Hindlimb muscle (tissue), 1 donor: ENCODE results near the gene DPEP2. TPM values are rescaled to one million over a fixed set of nuclear protein-coding genes. Genes with fewer than 3 reads are reported as not detected.
"Not testable (repeated sequence)": the region's sequence is repeated elsewhere in the genome, so short reads cannot be mapped to it uniquely, and the experiment has no call there.

Experiments
- DNase-seq: peaks from one replicate; pipeline ENCODE4 v3.0.0-alpha.2; 2013
- polyA plus RNA-seq: library from polyadenylated mRNA; unstranded; fragments of 120-200 nt; gene quantifications from one replicate; pipeline ENCODE4 v1.2.1, GENCODE V29; 2013; ENCODE audit not compliant: insufficient read length

The DPEP2 gene
- polyA plus RNA-seq, 1 donor = 2.3 TPM

GRCh38 chr16:68005211-68005610 lies 5.9 kb upstream of the DPEP2 start:
- DNase-seq = no peak

GRCh38 chr16:68003031-68003430 lies 3.7 kb upstream of the DPEP2 start:
- DNase-seq = no peak

GRCh38 chr16:68000450-68000849 lies 1.2 kb upstream of the DPEP2 start:
- DNase-seq = no peak

- no peak for DNase-seq
Measured at GRCh38 chr16:67999985-68000384, 701 bp upstream of the DPEP2 start.

- DNase-seq = not testable (repeated sequence)
Measured at GRCh38 chr16:67998231-67998778, 979 bp downstream of the DPEP2 start.

GRCh38 chr16:67996666-67997065 lies 2.6 kb downstream of the DPEP2 start:
- DNase-seq = no peak

- no peak for DNase-seq
Measured at GRCh38 chr16:67995423-67995822, 3.9 kb downstream of the DPEP2 start.

GRCh38 chr16:67994040-67994408 lies 5.3 kb downstream of the DPEP2 start:
- not testable (repeated sequence) for DNase-seq

GRCh38 chr16:67993207-67994039 lies 5.9 kb downstream of the DPEP2 start:
- peak; percentile 65 for DNase-seq

GRCh38 chr16:67992661-67993206 lies 6.5 kb downstream of the DPEP2 start:
- no peak for DNase-seq

GRCh38 chr16:67990018-67990386 lies 9.3 kb downstream of the DPEP2 start:
- no peak for DNase-seq

GRCh38 chr16:67989322-67990017 lies 9.8 kb downstream of the DPEP2 start:
- no peak for DNase-seq

- no peak for DNase-seq
Measured at GRCh38 chr16:67988675-67989074, 10.6 kb downstream of the DPEP2 start.

GRCh38 chr16:67987460-67988160 lies 11.7 kb downstream of the DPEP2 start:
- no peak for DNase-seq

- no peak for DNase-seq
Measured at GRCh38 chr16:67986949-67987348, 12.3 kb downstream of the DPEP2 start.

- DNase-seq = no peak
Measured at GRCh38 chr16:67982011-67982696, 17.1 kb downstream of the DPEP2 start.

GRCh38 chr16:67979955-67980678 lies 19.2 kb downstream of the DPEP2 start, which contains the start of gene DPEP3:
DPEP3 (minus strand) TSS chr16:67980499; CDS start chr16:67980380, 119 bp downstream.
- no peak for DNase-seq

- no peak for DNase-seq
Measured at GRCh38 chr16:67977469-67978227, 21.6 kb downstream of the DPEP2 start.

GRCh38 chr16:67977005-67977404 lies 22.3 kb downstream of the DPEP2 start:
- DNase-seq = no peak

- no peak for DNase-seq
Measured at GRCh38 chr16:67976205-67976604, 23.1 kb downstream of the DPEP2 start.
